Stimulated activated CD4-positive, alpha-beta T cell treated with anti-CD3 and anti-CD28 coated beads, Interleukin-4, amount 100 ng/mL, for 24 hours (primary cell): ENCODE results near the gene PRPF6.
"Not testable (repeated sequence)": the region's sequence is repeated elsewhere in the genome, so short reads cannot be mapped to it uniquely, and the experiment has no call there.

ENCODE experiments used
- DNase-seq: peaks from one replicate; pipeline ENCODE4 v3.0.0-alpha.2; 2020

Gene PRPF6

DNA sequence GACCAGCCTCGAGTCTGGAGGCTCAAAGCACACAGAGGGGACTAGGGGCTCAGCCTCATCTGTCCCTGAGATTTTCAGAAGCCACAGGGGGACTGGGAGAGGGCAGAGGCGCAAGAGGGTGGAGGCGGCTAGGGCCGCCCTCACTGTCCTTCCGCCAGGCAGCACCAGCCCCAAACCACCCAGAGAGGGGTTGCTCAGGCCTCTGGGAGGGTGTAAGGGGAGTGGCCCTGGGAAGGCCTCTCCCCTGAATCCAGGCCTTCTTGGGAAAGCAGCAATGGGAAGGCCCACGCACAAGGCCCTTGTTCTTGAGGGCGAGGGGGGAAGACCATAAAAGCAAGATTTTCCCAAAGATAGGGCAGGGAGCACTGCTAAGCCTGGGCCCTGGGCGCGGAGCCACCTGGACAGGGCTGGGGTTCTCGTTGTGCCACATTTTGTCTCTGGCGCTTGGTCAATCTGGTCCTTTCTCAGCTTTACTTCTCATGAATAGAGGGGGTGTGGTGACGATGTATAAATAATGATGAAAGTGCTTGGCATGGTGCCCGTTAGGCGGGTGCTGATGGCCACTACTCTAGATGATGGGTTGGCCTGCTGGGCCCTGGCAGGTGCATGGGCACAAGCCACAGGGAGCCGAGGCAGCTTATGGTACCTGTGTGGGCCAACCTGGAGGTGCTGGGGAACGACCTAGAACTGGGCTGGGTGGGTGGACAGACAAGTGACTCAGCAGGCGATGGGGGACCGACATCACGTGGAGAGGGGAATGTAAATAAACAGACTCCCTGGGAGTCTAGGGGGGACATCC lies 6.3 kb upstream of the PRPF6 start:
- no peak for DNase-seq

DNA sequence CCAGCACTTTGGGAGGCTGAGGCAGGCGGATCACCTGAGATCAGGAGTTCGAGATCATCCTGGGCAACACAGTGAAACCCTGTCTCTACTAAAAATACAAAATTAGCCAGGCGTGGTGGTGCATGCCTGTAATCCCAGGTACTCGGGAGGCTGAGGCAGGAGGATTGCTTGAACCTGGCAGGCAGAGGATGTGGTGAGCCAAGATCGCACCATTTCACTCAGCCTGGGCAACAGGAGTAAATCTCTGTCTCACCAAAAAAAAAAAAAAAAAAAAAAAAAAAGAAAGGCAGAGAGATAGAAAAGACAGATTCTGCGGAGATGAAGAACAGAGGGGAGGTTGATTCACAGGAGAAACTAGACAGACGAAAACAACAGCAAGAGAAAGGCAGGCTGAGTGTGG lies 4.4 kb upstream of the PRPF6 start:
- DNase-seq: not testable (repeated sequence)

DNA sequence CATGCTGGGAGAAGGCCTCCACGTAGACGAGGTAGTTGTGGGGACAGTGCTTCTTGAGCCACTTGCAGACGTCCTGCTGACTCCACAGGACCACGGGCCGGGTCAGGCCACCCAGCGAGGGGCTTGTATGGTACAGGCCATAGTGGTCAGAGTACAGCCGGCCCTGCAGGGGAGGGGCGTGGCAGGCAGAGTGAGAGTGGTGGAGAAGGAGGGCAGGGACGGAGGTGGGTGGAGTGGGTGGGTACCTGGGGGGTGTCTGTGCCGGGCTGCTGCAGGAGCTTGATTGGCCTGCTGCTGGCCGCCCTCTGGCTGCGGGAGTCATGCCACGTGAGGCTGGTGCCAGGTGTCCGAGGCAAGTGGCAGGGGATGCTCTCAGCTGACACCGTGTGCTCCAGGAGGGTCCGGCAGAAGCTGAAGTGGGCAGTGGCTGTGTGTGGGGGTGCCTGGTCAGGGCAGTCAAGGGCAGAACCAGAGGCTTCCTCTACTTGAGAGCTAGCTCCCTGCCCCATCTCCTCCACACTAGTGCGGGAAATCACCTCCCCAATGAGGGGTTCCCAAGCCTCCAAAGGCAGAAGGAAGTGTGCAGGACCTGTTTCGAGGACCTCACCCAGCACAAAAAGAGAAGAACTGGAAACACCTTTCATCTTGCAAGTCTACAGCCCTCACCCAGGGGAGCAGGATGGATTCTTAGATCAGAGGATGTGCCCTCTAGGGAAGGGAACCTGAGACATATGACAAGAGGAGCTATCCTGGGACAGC lies 3.8 kb upstream of the PRPF6 start:
- DNase-seq: no peak

DNA sequence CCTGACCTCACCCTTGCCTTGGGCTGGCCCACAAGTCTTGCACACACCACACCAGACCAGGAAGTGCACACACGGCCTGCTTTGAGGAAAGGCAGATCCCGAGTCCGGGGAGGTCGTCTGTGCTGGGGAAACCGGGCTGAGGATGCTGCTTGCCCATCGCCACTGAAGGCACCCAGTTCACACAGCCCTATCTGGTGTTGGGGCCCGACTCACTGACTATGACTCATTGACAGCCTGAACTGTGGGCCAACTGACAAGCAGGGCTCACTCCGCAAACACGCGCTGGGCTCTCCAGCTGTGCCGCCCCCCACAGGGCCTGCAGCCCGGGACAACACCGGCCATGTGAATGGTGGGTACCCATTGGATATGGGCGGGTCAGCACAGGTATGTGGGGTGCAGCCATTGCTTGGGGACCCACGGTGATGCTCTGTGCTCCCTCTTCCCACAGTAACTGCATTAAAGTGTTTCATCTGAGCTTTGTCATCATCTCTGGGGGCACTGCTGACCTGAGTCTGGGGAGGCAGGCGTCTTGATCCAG lies 3.1 kb upstream of the PRPF6 start:
- peak; percentile 68 for DNase-seq

DNA sequence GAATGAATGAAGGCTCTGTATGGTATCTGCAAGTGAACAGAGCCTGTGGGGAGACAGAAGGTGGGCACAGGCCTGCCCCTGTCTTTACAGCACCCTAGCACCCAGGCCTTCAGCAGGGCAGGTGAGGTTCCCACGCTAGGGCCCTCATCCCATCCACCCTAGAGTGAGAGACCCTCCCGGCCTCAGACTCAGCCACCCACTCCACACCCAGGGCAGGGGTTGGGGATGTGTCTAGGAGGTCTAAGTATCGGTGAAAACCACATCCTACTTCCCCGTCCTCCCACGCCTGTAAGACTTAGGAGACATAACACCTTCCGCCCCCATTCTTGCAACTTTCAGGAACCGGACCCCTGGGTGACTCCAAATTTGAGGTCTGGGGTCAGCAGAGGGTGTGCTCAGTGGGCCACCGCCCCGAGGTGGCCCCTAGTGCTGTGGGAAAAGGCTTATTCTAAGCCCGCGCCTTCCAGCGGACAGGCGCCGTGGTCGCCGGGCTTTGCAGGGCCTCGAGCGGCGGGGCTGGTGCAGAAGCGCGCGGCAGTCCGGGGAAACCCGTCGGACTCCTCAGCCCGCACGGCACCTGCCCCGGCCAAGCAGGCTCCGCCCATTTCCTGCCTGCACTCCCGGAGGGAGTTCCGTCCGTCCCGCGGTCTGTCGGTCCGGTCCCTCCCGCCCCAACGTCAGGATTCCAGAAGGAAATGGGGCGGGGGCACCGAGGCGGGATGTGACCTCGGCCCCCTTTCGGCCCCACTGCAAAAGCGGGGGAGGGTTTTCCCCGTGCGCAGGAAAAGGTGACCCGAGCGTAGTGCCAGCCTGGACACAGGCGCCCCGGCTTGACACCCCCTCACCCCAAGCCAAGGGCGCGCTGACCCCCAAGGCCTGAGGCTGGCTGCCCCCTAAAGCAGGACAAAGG lies 2.4 kb upstream of the PRPF6 start:
- DNase-seq: peak; percentile 62

DNA sequence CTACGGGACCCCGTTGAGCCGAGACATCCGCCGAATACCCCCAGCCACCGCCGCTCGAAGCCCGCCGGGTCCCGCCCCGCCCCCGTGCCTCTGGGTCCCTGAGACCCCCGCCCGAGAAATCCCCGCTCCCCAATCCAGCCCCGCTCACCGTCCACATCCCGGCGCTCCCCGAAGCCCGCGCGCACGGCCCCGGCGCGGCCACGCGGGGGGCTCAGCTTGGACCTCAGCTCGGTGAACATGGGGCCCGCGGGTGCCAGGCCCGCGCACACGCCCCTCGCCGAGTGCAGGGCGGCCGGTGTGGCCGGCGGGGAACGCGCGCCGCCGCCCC lies 1.7 kb upstream of the PRPF6 start:
- no peak for DNase-seq

DNA sequence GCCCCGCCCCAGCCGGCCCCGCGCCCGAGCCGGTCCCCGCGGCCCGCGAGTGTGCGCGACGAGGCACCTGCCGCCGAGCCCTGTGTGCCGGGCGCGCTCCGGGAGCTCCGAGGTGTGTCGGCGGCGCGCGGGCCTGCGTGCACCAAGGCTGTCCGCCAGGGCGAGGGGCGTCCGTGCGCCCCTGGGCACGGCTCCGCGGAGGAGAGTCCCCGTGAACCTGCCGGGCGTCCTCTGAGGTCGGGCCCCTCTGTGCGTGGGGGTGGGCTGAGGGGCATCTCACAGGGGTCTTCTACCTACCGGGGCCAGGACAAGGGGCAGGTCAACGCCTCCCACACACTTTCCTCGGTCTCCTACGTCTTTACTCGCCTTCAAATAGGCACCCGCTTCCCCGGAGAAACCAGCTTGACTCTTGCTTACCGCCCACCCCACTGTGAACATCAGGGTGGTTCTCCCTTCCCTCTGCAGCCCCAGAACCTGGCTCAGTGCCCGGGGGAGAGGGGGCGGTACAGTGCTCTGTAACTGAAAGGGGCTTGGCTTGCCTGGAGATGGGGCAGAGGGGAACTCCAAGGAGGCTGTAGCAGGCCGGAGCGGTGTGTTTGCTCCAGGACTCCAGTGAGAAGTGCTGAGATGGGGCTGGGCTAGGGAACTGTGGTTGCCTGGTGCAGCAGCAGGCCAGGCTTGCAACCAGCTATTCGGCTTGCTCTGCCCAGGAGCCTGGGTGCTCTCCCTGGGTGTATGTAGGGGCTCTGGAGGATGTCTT lies 1.2 kb upstream of the PRPF6 start, which contains the start of gene SAMD10:
TSS of gene SAMD10 (minus strand) at position 86 of the 760 bp plus-strand sequence. CDS start 175 bp downstream, outside the sequence.
- peak; percentile 88 for DNase-seq

DNA sequence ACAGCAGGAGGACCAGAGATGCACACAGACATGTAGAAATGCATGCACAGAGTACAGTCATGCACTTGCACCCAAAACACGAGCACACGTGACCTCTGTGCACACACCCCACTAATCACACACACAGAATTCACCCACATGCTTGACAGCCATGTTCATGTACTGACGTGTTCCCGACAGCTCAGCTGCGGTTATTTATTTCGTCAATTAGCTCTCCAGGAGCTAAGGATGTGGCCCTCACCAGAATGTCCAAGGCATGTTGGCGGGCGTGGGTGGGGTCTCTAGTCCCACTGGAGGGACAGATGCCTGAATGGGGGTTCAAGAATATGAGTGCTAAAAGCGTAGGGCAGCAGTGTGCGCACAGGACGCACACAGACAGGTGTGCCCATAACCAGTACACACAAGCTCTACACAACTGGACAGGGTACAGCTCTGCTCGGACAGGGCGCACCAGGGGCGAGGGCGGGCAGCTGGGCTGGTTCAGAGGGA lies 571 bp upstream of the PRPF6 start:
- peak; percentile 51 for DNase-seq

DNA sequence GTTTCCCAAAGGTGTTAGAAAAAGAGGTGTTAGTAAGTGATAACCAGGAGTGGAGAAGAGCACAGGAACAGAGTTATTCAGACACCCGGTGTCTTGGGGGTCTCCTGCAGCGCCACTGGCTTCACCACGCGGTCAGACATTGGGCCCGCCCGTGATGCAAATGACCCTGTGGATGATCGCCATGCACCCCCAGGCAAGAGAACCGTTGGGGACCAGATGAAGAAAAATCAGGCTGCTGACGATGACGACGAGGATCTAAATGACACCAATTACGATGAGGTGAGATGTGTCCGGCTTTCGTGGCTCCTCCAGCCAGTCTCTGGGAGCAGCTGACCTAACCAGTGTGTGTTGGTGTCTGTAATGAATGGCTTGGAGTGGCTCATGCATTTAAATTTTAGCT lies 2.0 kb downstream of the PRPF6 start:
- no peak for DNase-seq

DNA sequence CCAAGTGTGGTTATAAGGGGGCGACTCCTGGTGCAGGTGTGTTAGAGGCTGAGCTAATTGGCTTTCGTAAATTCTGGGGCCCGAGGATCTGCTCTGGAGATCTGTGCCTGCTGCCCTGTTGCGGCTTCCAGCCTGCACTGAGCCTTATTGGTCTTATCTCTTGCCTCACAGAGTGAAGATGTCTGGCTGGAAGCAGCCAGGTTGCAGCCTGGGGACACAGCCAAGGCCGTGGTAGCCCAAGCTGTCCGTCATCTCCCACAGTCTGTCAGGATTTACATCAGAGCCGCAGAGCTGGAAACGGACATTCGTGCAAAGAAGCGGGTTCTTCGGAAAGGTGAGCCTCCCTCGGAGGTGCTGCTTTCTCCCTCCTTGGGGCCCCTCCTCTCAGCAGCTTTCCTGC lies 20.0 kb downstream of the PRPF6 start:
- no peak for DNase-seq

DNA sequence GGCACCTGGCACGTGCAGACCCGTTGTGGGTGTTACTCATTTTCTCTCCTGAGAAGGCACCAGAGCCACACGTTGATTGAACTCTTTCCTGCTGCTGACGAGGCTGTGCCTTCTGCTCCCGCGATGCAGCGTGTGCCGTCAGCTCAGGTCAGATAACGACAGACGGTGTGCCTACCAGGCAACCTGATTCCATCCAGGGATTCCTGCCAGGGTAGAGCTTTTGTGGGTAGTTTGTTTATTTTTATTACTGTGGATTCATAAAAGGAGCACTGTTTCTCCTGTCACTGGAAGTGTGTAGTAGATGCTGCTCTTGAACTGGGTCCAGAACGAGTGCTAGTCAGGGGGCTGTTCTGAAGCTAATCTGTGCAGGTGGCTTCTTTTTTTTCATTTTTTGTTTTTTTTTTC lies 20.7 kb downstream of the PRPF6 start:
- DNase-seq: no peak

DNA sequence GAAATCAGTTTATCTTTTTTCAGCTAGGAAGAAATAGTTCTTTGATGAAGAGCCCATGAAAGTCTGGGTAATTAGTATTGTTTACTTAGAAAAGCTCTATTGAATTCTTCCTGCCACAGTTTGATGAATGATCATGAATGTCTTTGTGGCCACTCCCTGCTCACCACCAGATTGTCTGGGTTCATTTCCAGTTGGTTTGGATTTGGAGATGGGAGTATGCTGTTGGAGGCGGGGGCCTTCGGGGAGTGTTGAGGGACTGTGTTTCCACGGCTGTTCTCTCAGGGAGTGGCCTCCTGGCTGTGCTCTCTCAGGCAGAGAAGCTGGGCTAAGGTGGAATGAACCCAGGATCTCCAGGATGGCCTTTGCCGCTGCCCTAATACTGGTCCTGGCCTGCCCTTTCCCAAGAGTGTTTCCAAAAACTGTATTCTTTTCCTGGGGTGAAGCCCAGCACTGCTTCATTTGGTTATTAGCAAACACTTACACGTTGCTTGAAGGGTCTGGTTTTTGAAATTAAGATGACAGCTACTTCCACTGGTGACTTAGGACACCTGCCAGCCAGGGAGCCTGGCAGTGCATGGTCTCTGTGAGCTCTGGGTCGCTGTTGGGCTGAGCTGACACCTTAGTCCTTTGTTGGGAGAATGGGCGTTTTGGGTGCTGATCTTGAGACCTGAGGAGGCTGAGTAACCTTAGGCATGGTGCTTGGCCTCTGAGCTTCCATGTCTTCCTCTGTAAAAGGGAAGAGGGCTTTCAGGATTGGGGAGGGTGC lies 23.2 kb downstream of the PRPF6 start:
- no peak for DNase-seq

DNA sequence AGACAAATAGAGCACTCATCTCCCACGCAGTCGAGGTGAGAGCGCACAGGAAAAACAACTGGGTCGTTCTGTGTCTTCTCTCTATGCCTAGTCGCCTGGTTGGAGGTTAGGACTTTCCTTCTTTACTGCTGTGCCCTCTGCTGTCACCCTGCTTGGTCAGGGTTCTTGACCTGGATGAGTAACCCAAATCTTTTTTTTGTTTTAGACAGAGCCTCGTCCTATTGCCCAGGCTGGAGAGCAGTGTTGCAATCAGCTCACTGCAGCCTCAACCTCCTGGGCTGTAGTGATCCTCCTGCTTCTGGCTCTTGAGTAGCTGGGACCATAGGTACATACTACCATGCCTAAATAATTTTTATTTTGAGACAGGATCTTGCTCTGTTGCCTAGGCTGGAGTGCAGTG lies 24.5 kb downstream of the PRPF6 start:
- no peak for DNase-seq

DNA sequence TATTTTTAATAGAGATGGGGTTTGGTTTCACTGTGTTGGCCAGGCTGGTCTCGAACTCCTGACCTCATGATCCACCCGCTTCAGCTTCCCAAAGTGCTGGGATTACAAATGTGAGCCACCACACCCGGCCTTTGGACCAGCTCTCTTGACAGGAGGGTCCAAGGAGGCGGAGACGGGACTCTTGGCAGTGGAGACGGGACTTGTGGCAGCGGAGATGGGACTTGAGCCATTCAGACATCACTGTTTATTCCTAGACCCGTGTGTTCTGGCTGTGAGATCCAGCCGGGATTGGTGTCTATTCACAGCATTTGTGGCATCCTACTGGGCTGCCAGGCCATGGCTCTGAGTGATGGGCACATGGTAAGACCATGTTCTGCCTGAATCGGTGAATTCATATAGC lies 25.6 kb downstream of the PRPF6 start:
- no peak for DNase-seq

DNA sequence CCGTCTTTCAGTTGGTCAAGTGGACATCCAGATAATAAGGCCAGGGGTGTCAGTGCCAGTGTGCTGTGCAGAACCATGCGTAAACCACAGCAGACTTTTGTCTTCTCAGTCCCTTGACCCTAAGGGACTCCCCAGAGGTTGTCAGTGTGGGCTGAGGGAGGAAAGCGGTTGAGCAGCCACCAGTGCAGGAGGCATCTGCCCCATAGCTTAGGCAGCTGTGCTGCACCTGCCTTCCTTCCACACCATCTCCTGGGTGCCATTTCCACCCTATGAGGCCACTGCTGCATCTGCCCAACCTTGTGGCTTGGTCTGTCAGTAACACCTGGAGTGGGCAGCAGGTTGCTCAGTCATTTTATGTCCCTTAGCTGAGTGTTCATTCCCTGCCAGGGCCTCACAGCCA lies 26.0 kb downstream of the PRPF6 start:
- DNase-seq: no peak

DNA sequence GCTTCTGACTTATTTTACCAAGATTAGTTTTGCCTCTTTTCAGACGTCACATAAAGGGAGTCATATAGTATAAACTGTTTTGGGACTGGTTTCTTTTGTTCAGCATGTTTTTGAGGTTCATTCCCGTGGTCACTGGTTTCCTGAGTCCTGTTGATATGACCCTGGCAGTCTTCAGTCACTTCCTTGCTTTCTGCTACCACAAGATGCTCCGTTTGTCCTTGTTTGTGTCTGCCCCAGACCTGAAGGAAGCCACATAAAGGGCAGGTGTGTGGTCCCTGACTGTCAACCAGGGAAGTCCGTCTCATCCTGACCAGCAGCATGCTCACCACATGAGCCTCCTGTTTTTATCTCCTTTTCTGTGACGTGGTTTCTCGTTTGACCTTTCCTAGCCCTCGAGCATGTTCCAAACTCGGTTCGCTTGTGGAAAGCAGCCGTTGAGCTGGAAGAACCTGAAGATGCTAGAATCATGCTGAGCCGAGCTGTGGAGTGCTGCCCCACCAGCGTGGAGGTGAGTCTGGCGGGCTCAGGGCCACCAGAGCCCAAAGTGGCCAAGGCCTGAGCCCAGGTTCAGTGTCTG lies 29.0 kb downstream of the PRPF6 start:
- no peak for DNase-seq

DNA sequence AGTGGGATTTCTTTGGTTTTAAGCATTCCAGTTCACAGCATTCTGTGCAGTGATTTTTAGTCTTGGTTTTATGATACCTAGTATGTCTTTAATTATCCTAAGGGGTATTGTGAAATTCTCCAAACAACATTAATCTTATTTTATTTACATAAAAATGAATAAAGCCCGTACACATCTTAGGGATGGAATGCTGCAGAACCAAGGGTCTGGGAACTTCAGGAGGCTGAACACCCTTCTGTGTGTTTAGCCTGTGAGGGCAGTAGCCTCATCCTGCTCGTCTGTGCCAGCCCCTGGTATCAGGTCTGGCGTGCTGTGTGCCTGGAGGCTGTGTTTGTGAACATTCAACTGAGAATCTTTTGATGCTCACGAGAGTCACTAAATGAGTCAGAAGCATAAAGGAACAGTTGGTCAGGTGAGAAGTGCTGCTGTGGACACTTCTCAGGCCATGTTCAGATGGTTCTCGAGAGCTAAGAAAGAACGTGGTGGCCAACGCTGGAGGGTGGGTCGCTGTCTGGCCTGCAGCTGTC lies 29.8 kb downstream of the PRPF6 start:
- DNase-seq: no peak

DNA sequence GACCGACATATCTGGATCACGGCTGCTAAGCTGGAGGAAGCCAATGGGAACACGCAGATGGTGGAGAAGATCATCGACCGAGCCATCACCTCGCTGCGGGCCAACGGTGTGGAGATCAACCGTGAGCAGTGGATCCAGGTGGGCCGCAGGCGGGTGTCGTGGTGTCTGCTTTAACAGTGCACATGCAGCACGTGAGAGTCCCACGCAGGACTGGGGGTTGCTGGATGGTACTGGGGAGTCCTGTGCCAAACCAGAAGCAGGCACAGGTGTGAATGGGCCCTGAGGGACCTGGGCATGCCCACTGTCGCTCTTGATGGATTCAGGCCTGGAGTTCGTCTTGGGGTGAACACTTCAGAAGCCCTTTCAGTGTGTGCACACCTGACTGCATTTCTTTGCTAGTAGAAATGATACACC lies 30.4 kb downstream of the PRPF6 start:
- no peak for DNase-seq

DNA sequence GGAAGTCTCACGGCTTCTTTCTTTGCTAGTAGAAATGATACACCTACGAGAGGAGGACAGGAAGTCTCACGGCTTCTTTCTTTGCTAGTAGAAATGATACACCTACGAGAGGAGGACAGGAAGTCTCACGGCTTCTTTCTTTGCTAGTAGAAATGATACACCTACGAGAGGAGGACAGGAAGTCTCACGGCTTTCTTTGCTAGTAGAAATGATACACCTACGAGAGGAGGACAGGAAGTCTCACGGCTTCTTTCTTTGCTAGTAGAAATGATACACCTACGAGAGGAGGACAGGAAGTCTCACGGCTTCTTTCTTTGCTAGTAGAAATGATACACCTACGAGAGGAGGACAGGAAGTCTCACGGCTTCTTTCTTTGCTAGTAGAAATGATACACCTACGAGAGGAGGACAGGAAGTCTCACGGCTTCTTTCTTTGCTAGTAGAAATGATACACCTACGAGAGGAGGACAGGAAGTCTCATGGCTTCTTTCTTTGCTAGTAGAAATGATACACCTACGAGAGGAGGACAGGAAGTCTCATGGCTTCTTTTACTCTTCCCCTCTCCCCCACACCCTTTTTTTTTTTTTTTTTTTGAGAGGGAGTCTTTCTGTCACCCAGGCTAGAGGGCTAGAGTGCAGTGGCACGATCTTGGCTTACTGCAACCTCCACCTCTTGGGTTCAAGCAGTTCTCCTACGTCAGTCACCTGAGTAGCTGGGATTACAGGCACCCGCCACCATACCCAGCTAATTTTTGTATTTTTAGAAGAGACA lies 31.6 kb downstream of the PRPF6 start:
- not testable (repeated sequence) for DNase-seq

DNA sequence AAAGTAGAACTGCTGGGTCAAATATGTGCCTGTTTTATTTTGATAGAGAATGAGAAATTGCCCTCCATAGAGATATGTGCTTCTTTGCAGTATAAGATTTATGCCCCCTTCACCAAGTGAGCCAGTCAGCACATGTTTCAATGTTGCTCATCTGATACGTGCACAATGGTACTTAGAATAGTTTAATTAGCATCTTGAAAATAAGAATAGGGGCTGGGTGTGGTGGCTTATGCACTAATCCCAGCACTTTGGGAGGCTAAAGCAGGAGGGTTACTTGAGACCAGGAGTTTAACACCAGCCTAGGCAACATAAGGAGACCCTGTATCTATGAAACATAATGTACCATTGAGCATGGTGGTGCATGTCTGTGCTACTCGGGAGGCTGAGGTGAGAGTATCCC lies 34.7 kb downstream of the PRPF6 start:
- DNase-seq: no peak
